Ishikawa (cell line): ENCODE measurements around the gene ST7.

Experiments used
- CEBPB ChIP-seq: IDR thresholded peaks from 2 replicates; pipeline ENCODE4 v1.6.1; 2012
- CREB1 ChIP-seq: IDR thresholded peaks from 2 replicates; pipeline ENCODE4 v1.6.1; 2012; ENCODE audit warnings: low read depth
- EGR1 ChIP-seq: IDR thresholded peaks from 2 replicates; pipeline ENCODE4 v1.6.1; 2012
- EP300 ChIP-seq: IDR thresholded peaks from 2 replicates; pipeline ENCODE4 v1.6.1; 2012; ENCODE audit warnings: borderline replicate concordance
- FOXM1 ChIP-seq: IDR thresholded peaks from 2 replicates; pipeline ENCODE4 v1.6.1; 2012; ENCODE audit warnings: low read depth, borderline replicate concordance
- MAX ChIP-seq: IDR thresholded peaks from 2 replicates; pipeline ENCODE4 v1.6.1; 2012
- NFIC ChIP-seq: IDR thresholded peaks from 2 replicates; pipeline ENCODE4 v1.6.1; 2012
- RAD21 ChIP-seq: IDR thresholded peaks from 2 replicates; pipeline ENCODE4 v1.6.1; 2012; ENCODE audit warnings: low read depth
- TAF1 ChIP-seq: IDR thresholded peaks from 2 replicates; pipeline ENCODE4 v1.6.1; 2012; ENCODE audit warnings: low read depth, mild to moderate bottlenecking
- TCF12 ChIP-seq: IDR thresholded peaks from 2 replicates; pipeline ENCODE4 v1.6.1; 2012; ENCODE audit warnings: low read depth
- TEAD4 ChIP-seq: IDR thresholded peaks from 2 replicates; pipeline ENCODE4 v1.6.1; 2012
- USF1 ChIP-seq: IDR thresholded peaks from 2 replicates; pipeline ENCODE4 v1.6.1; 2012
- YY1 ChIP-seq: IDR thresholded peaks from 2 replicates; pipeline ENCODE4 v1.6.1; 2012; ENCODE audit warnings: low read depth
- ZBTB7A ChIP-seq: IDR thresholded peaks from 2 replicates; pipeline ENCODE4 v1.6.1; 2012; ENCODE audit warnings: low read depth
- TF ChIP-seq, protein P1 (sequence below): IDR thresholded peaks from 2 replicates; pipeline ENCODE4 v1.6.1; 2012; ENCODE audit warnings: low read depth, mild to moderate bottlenecking

The ST7 gene

DNA sequence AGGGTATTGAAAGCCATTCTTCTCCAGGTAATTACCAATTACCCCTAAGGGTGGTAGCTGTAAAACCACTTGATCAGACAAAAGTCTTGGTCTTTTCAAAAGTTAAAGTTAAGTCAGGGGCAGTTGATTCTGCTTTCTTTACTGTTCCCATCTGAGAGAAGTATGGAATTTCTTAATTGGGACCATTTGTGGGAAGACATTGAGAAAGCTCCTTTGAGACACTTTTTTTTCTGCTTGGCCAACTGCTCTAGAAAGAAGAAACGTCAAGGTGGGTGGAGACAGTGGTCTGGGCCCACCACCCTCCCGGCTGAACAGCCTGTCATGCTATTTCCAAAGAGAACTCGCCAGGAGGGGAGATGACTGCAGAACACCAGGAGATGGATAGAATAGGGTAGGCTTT is 324.3 kb downstream of the ST7 start:
- TF ChIP-seq MAX (no peak), TCF12 (no peak), TAF1 (no peak), FOXM1 (no peak), CEBPB (no peak), NFIC (no peak)

DNA sequence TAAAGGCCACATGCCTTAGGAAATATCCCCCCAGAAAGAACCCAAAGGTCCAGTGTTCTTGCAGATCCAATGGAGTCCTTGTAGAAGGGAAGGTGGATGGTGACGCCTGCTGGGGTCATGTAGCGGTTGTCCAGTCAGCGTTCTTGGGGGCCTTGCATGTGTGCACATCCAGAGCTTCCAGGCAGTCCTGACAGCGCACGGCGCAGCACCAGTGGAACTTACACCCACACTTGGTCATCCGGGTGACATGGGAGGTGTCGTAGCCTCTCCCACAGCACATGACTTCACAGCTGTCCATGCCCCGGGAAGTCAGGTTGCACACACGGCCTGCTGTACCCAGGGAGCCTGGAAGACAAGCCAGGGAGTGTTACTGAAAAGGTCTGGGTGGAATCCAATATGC is 324.7 kb downstream of the ST7 start:
- TF ChIP-seq TAF1 (no peak), TCF12 (no peak), MAX (no peak), CREB1 (no peak), EGR1 (no peak), FOXM1 (no peak), ZBTB7A (no peak), USF1 (no peak)

DNA sequence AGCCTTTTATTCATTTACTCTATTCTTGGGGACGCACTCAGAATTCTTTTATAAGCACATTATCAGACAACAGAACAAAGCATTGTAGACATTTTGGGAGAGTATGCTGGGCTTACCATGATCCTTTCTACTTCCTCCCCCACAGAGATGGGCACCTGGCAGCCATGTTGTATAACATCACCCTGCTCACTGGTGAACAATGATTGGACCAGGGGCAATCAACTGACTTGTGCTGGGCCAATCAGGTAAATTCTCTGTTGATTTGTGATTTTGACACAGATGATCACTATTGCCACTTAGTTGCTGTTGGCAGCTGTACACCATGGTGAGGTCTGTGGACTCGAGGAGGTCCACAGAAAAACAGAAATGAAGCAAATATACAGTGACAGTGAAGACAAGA is 325.9 kb downstream of the ST7 start:
- no peak for TF ChIP-seq CREB1
- TF ChIP-seq EP300 = no peak
- no peak for TF ChIP-seq CEBPB
- TF ChIP-seq YY1 = no peak
- no peak for TF ChIP-seq RAD21
- TF ChIP-seq TEAD4 = no peak
- TF ChIP-seq, protein P1, sequence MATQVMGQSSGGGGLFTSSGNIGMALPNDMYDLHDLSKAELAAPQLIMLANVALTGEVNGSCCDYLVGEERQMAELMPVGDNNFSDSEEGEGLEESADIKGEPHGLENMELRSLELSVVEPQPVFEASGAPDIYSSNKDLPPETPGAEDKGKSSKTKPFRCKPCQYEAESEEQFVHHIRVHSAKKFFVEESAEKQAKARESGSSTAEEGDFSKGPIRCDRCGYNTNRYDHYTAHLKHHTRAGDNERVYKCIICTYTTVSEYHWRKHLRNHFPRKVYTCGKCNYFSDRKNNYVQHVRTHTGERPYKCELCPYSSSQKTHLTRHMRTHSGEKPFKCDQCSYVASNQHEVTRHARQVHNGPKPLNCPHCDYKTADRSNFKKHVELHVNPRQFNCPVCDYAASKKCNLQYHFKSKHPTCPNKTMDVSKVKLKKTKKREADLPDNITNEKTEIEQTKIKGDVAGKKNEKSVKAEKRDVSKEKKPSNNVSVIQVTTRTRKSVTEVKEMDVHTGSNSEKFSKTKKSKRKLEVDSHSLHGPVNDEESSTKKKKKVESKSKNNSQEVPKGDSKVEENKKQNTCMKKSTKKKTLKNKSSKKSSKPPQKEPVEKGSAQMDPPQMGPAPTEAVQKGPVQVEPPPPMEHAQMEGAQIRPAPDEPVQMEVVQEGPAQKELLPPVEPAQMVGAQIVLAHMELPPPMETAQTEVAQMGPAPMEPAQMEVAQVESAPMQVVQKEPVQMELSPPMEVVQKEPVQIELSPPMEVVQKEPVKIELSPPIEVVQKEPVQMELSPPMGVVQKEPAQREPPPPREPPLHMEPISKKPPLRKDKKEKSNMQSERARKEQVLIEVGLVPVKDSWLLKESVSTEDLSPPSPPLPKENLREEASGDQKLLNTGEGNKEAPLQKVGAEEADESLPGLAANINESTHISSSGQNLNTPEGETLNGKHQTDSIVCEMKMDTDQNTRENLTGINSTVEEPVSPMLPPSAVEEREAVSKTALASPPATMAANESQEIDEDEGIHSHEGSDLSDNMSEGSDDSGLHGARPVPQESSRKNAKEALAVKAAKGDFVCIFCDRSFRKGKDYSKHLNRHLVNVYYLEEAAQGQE = no peak
- TF ChIP-seq FOXM1 = no peak
- no peak for TF ChIP-seq ZBTB7A
- no peak for TF ChIP-seq TAF1
- TF ChIP-seq MAX = no peak
- no peak for TF ChIP-seq EGR1
- TF ChIP-seq NFIC = no peak
- no peak for TF ChIP-seq USF1
- TF ChIP-seq TCF12 = no peak
